Breast epithelium (tissue), 3 donors: ENCODE data around the gene TRANK1.

ENCODE experiments used
- POLR2A ChIP-seq: fragments of 450-650 bp; IDR thresholded peaks from one replicate; pipeline ENCODE4 v1.6.1; 2016; ENCODE audit warnings: antibody characterized with exemption, mild to moderate bottlenecking, moderate library complexity
- TF ChIP-seq, protein P1 (sequence below), 3 donors: fragments of 450-650 bp; IDR thresholded peaks; one replicate each; pipeline ENCODE4 v1.5.1; 2016 to 2017; ENCODE audit warnings: antibody characterized with exemption in 3 of 3, mild to moderate bottlenecking in 3 of 3, moderate library complexity in 3 of 3

DNA sequence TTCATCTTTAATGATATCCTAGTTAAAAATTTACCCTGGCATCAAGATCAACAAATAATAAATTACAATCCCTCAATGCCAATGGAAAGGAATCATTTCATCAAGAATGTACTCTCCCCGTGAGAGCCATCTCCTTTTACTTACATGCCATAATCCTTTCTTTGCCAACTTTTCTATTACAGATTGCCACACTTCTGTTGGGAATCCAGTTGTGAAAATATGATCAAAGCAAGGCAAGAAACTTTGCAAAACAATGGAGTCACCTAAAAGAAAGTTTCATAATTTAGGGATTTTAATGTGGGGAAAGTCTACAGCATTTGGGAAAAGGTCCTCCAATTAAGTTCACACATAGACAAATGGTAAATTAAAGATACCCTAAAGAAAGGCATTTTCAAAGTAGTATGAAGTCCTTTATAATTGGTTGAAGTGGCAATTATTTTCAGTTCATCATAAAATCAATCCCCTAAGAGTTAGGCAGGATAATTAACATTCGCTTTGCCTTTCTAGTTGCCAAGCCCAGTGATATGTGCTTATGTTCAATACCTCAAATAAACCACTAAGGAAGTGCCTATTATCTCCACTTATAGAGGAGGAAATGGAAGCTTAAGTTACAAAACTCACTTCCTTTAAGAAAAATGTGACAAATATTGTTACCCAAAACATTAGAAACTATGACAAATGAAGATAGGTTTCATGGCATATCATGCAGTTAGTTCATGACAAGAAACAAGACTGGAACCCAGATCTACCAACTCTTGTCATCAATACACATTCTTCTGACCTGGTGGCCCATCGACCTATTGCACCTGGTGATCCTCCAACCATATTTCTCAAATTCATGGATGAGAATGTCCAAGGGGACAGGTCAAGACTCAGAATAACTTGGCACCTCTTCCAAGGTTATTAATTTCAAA lies 49.1 kb downstream of the TRANK1 start:
- no peak for TF ChIP-seq POLR2A
- TF ChIP-seq, protein P1, sequence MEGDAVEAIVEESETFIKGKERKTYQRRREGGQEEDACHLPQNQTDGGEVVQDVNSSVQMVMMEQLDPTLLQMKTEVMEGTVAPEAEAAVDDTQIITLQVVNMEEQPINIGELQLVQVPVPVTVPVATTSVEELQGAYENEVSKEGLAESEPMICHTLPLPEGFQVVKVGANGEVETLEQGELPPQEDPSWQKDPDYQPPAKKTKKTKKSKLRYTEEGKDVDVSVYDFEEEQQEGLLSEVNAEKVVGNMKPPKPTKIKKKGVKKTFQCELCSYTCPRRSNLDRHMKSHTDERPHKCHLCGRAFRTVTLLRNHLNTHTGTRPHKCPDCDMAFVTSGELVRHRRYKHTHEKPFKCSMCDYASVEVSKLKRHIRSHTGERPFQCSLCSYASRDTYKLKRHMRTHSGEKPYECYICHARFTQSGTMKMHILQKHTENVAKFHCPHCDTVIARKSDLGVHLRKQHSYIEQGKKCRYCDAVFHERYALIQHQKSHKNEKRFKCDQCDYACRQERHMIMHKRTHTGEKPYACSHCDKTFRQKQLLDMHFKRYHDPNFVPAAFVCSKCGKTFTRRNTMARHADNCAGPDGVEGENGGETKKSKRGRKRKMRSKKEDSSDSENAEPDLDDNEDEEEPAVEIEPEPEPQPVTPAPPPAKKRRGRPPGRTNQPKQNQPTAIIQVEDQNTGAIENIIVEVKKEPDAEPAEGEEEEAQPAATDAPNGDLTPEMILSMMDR (IDR thresholded peaks at IDR 0.05) = no peak
